ENCODE measurements around the gene ITFG2.

ITFG2 gene

GRCh38 chr12:2795291-2796186, 16.9 kb upstream of the ITFG2 start:
- peak; percentile 83 for DNase-seq

GRCh38 chr12:2796187-2796666, 16.2 kb upstream of the ITFG2 start:
- DNase-seq: no peak

GRCh38 chr12:2797721-2798418, 14.6 kb upstream of the ITFG2 start:
- DNase-seq: no peak

DNA sequence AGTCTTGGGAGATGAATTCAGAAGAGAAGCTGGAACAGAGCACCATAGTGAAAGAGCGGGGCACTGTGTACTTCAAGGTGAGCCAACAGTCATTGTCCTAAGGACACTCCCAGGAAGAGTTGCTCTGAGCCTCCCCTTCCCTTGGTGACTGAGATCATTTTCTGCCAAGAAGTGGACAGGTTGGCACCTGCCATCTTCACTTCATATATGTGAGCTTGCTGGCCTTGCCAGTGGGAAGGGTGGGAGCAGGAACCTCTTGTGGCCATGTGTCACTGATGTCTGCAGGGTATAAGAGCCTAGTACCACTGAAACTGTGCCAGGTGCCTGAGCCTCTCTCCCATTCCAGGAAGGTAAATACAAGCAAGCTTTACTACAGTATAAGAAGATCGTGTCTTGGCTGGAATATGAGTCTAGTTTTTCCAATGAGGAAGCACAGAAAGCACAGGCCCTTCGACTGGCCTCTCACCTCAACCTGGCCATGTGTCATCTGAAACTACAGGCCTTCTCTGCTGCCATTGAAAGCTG, 12.4 kb upstream of the ITFG2 start:
- DNase-seq: no peak

DNA sequence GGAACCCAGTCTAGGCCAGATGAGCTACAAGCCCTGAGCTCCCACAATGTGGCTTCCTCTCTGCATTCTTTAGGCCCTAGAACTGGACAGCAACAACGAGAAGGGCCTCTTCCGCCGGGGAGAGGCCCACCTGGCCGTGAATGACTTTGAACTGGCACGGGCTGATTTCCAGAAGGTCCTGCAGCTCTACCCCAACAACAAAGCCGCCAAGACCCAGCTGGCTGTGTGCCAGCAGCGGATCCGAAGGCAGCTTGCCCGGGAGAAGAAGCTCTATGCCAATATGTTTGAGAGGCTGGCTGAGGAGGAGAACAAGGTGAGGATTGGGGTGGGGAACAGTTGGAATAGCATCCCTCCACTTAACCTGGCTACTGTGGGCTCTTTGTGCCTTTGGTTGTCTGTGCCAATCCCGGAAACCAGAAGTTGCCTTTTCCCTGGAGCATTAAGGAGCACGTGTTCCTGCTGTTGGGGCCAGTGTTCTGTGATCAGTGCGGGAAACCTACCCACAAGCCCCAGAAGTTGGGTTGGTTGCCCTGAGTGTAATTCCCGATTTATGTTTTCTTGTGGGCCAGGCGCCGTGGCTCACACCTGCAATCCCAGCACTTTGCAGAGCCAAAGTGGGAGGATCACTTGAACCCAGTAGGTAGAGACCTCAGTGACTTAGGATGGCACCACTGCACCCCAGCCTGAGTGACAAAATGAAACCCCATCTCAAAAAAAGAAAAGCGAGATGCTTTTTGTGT, 11.3 kb upstream of the ITFG2 start:
- DNase-seq: no peak

- DNase-seq: no peak
These were observed 8.7 kb upstream of the ITFG2 start for GRCh38 chr12:2803635-2804392.

DNA sequence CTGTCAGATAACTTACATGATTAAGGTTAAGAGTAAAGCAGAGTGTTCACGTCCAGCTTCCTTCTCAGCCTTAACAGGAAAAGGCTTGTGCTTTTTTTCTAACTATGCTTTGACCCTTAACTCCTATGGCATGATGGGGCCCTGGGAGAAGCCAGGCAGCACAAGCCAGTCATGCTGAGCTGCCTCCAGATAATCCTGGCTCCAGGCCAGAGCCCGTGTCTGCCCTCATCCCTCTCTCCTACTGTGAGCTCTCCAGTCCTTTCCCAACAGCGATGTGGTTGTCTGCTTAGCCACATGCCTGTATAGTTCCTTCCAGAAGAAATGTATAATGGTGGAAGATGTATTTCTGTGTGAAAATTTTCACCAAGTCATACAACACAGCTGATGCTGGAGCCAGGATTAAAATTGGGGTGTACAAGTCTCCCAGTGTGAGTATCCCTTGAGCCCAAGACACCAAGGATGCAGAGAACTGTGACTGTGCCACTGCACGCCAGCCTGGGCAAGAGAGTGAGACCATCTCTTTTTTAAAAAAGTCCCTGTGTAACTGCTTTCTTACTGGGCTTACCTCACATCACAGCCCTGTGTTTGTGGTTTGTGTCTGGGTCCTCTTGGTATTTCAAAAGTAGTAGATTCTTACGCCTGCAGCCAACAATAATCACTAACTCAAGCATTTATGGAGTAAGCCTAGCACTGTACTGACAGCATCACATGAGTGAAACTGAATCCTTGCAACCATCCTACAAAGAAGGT, 7.9 kb upstream of the ITFG2 start:
- DNase-seq: no peak

- DNase-seq: no peak
These were observed 7.3 kb upstream of the ITFG2 start for GRCh38 chr12:2805143-2805520.

DNA sequence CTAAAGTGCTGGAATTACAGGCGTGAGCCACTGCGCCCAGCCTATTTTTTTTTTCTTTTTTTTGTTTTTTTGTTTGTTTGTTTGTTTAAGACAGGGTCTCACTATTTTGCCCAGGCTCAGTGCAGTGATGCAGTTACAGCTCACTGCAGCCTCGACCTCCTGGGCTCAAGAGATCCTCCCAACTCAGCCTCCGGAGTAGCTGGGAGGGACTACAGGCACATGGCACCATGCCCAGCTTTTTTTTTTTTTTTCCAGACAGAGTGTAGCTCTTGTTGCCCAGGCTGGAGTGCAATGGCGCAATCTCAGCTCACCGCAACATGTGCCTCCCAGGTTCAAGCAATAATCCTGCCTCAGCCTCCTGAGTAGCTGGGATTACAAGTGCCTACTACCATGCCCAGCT, 5.8 kb upstream of the ITFG2 start:
- DNase-seq: no peak

DNA sequence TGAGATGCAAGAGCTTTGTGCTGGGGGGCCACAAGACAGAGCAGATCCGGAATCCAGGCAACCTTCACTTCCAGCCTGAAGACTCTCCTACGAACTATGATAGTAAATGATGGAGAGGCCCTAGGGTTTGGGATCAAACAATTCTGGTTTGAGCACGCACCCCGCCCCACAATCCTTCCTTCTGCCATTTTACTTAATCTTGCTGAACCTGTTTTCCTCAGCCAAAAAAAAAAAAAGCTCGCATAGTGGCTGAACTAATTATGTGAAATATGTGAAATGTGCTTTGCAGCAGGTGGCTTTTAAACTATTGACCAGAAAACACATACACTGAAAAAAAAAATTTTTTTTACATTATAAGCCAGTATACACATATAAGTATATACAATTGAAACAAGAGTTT, 667 bp upstream of the ITFG2 start:
- no peak for DNase-seq

DNA sequence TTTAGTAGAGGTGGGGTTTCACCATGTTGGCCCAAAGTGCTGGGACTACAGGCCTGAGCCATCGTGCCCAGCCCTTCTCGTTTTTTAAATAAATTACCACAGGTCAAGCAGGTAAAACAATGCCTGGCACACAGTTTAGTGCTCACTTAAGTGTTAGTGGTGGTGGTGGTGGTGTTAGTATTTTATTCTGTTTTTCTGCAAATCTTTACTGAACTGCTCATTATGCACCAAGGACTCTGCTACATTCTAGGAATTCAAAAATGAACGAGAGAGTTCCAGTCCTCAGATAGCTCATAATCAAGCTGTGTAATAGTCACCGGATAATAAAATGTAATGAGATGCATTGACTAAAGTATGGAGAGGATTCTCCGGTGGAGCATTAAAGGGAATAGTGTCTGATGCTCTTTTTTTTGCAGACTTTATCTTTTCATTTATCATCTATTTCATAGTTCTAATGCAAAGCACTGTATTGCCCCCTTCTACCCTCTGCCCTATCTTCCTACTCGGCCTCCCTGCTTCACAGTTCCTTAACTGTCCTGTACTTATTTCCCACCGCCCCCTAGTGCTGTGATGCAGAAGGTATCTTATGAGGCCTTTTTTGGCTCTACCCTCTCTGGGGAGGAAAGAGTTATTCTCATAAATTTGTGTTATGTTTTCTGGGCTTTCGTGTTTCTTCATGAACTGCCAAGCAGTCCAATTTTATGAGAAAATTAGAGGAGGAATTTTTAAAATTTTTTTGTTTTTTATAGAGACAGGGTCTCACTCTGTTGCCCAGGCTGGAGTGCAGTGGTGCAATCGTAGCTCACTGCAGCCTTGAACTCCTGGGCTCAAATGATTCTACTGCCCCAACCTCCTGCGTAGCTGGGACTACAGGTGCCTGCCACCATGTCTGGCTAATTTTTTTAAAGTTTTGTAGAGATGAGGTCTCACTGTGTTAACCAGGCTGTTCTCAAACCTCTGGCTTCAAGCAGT, 1.0 kb downstream of the ITFG2 start:
- peak; percentile 69 for DNase-seq

GRCh38 chr12:2819810-2820209, 7.3 kb downstream of the ITFG2 start:
- no peak for DNase-seq

DNA sequence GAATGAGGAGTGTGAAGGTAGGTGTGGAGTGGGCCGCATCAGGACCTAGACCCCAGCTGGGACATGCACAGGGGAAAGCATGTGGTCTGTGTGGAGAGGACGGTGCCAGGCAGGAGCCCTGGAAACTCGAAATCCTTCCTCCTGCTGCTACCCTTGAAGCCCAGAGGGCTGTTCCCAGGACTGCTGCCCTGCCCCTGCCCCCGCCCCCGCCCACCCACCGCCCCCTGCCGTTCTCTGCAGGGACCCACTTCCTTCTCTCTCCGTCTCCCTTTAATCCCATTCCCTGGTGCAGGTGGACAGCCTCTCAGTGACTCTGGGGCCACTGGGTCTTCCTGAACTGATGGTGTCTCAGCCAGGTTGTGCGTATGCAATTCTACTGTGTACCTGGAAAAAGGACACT, 8.0 kb downstream of the ITFG2 start:
- DNase-seq: no peak

GRCh38 chr12:2823483-2823882, 11.0 kb downstream of the ITFG2 start:
- no peak for DNase-seq

DNA sequence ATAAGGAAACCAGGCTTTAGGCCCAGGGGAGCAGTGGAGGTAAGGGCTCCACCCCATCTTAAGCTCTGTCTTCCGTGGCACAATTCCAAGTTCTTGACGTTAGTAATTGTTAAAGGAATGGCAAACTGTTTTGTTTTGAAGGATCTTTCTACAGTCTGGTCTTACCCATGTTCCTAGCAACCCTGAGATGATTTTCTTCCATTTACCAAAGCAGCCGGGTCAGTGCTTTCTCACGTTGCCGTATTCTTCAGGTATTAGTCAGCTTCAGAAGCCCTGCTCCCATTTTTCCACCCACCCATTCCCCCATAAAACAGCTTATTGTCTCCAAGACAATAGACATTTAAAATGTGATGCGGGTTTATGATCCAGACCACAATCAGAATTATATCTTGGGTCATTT, 12.1 kb downstream of the ITFG2 start:
- no peak for DNase-seq

GRCh38 chr12:2825132-2825531, 12.7 kb downstream of the ITFG2 start:
- no peak for DNase-seq

DNA sequence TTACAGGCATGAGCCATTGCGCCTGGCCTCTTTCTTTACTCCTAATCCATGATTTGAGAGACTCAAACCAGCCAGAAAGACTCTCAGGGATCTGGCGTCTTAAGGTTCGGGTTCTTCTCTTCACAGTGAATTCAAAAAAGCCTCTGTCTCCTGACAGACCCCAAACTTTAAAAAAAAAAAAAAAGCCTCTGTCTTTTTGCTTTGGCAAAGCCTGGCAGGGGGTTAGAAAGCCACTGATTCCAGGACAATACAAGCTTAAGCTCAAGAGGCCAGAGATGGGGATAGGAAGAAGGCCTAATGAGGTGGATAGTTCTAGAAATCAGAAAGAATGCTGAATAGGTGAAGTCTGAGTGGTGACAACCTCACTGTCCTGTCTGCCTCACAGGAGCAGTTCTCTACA, 13.6 kb downstream of the ITFG2 start:
- DNase-seq: no peak

DNA sequence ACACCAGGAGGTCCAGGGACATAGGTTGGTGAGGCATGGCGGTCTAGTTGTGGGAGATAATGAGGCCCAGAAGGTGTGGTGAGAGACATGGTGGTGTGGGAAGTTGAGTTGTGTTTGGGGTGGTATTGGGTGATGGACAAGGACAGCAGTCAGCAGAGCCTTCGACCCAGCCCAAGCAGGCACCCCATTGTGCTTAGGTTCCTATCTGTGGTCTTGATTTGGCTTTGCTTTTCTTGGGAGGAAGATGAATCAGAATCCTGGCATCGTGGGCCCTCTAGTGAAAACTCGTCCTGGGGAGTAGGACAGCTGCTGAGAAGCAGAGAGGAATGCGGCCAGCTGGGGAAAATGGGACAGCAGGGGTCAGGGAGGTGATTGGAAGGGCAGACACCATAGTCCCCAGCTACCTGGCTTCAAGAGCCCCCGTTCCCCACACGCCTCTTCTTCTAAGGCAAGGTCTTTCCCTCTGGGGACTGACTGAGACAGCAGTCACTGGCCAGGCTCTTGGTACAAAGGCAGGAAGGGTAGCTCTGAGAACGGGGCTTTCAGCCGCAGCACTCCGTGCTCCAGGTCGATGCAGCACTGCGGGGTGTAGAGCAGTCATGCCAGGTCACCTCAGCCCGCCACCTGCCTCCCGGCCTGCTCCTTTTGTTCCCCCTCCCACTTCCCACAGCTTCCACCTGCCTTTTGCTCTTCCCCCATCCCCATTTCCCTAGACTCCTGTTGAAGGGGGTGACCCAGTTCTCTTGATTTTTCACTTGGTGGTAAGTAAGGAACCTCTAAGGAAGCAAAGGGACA, 14.4 kb downstream of the ITFG2 start:
- no peak for DNase-seq

- no peak for DNase-seq
These were observed 16.8 kb downstream of the ITFG2 start for GRCh38 chr12:2829275-2829674.

Data from stimulated activated CD4-positive, alpha-beta T cell treated with anti-CD3 and anti-CD28 coated beads, Interleukin-15, amount 100 ng/mL, for 24 hours (primary cell).